Hepatocyte (in vitro differentiated cells): Measurements from ENCODE around the gene FSD1.

Experiments used
- EZH2phosphoT487 ChIP-seq: fragments of 200-600 bp; sonication (generic); IDR thresholded peaks from one replicate; pipeline ENCODE4 v1.6.1; 2018; ENCODE audit warnings: antibody characterized with exemption, mild to moderate bottlenecking, low read depth, moderate library complexity; ENCODE audit not compliant: unreplicated experiment, severe bottlenecking
- TF ChIP-seq, protein P1 (sequence below): fragments of 200-600 bp; sonication (generic); IDR thresholded peaks from 2 replicates; pipeline ENCODE4 v1.5.1; 2016; ENCODE audit warnings: antibody characterized with exemption, mild to moderate bottlenecking; ENCODE audit not compliant: poor library complexity

DNA sequence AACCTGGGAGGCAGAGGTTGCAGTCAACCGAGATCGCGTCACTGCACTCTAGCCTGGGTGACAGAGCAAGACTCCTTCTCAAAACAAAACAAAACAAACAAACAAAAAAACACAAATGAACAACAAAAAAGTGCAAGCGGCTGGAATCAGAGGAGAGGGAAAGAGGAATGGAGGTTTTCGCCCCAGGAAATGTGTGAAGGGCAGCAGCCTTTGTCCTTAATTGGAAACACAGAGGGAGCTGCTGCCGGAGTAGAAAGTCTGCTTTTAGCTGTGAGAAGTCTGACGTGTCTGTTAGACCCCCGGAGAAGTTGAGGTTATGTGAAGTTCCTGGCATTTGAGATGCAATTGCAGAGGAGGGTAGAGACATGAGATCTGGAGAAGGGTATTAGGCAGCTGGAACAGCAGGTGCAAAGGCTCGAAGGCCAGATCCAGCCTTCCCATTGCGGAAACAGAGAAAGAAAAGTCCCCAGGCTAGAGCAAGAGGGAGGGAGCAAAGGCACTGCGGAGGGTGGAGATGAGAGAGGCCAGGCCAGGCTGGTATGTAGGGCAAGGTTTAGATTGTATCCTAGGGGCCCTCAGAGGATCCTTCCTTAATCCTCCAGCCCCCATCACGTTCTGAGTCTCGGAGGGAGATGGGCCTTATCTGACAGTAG lies 2.7 kb upstream of the FSD1 start:
- TF ChIP-seq, protein P1, sequence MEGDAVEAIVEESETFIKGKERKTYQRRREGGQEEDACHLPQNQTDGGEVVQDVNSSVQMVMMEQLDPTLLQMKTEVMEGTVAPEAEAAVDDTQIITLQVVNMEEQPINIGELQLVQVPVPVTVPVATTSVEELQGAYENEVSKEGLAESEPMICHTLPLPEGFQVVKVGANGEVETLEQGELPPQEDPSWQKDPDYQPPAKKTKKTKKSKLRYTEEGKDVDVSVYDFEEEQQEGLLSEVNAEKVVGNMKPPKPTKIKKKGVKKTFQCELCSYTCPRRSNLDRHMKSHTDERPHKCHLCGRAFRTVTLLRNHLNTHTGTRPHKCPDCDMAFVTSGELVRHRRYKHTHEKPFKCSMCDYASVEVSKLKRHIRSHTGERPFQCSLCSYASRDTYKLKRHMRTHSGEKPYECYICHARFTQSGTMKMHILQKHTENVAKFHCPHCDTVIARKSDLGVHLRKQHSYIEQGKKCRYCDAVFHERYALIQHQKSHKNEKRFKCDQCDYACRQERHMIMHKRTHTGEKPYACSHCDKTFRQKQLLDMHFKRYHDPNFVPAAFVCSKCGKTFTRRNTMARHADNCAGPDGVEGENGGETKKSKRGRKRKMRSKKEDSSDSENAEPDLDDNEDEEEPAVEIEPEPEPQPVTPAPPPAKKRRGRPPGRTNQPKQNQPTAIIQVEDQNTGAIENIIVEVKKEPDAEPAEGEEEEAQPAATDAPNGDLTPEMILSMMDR, result no peak
- TF ChIP-seq EZH2phosphoT487, result no peak
